ENCODE measurements around the gene GALNT18. TPM values are rescaled to one million over a fixed set of nuclear protein-coding genes. Genes with fewer than 3 reads are reported as not detected.

Gene GALNT18
- polyA plus RNA-seq, 1 experiment, result 4.8 TPM

DNA sequence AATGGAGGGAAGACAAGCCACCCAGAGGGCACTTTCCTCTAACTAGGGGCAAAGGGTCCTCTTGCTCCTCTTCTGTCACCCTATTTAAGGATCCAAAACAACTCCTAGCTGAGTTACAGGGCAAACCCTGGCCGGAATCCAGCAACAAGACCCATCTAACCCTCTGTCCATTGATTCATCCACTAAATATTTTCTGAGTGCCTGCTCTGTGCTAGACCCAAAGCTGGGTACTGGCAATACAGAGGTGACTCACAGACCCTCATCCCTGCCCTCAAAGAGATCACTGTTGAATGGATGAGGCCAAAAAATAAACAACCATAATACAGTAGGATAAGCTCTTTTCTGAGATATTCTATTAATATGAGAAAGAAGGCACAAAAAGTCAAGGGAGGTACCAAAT, 4.3 kb upstream of the GALNT18 start:
- H3K4me3 ChIP-seq (ENCODE audit: low read depth, low read length), result no peak overlapping the region
- peaks cover 27% of the 10 kb centered on the region for H3K27me3 ChIP-seq (ENCODE audit: control insufficient read depth, insufficient read depth, low read length)
- H3K27ac ChIP-seq (ENCODE audit: low read depth, low read length), result no peak overlapping the region
- H3K9me3 ChIP-seq (ENCODE audit: control insufficient read depth, insufficient read depth, low read length), result no peaks in the 10 kb centered on the region
- TF ChIP-seq, protein P1, sequence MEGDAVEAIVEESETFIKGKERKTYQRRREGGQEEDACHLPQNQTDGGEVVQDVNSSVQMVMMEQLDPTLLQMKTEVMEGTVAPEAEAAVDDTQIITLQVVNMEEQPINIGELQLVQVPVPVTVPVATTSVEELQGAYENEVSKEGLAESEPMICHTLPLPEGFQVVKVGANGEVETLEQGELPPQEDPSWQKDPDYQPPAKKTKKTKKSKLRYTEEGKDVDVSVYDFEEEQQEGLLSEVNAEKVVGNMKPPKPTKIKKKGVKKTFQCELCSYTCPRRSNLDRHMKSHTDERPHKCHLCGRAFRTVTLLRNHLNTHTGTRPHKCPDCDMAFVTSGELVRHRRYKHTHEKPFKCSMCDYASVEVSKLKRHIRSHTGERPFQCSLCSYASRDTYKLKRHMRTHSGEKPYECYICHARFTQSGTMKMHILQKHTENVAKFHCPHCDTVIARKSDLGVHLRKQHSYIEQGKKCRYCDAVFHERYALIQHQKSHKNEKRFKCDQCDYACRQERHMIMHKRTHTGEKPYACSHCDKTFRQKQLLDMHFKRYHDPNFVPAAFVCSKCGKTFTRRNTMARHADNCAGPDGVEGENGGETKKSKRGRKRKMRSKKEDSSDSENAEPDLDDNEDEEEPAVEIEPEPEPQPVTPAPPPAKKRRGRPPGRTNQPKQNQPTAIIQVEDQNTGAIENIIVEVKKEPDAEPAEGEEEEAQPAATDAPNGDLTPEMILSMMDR (IDR thresholded peaks at IDR 0.05; ENCODE audit: low read depth, low read length), result no peak
- ChIA-PET CTCF (interaction anchor here (0.6 kb wide), 1 partner anchor 421 kb away, joined by 3 read pairs; no protein-coding TSS in a partner anchor), POLR2A (no interaction called here)
- no peak for DNase-seq (ENCODE audit: low read depth, low spot score)

DNA sequence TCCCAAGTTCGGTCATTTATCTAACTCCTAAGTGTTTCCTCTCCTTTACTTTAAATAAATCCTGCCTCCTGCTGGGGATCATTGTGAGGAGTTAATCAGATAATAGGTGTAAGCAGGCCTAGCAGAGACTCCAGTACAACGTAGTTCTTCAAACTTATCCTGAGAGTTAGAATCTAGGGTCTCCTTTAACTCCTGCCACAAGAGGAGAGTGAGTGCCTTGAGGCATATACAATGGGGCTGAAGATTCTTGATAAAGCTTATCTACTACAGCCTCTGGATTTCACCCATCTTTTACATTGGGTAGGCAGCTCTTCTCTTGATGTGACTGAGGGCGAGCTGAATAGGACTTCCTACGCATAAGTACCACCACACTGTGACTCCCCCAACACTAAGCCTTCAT, 3.1 kb upstream of the GALNT18 start:
- no peak overlapping the region for H3K27ac ChIP-seq (ENCODE audit: low read depth, low read length)
- CTCF ChIA-PET, result no interaction called here
- DNase-seq (ENCODE audit: low read depth, low spot score), result no peak
- TF ChIP-seq, protein P1 (IDR thresholded peaks at IDR 0.05; ENCODE audit: low read depth, low read length), result no peak
- peaks cover 21% of the 10 kb centered on the region for H3K27me3 ChIP-seq (ENCODE audit: control insufficient read depth, insufficient read depth, low read length)
- H3K9me3 ChIP-seq (ENCODE audit: control insufficient read depth, insufficient read depth, low read length), result no peaks in the 10 kb centered on the region
- no peak overlapping the region for H3K4me3 ChIP-seq (ENCODE audit: low read depth, low read length)
- POLR2A ChIA-PET, result no interaction called here

DNA sequence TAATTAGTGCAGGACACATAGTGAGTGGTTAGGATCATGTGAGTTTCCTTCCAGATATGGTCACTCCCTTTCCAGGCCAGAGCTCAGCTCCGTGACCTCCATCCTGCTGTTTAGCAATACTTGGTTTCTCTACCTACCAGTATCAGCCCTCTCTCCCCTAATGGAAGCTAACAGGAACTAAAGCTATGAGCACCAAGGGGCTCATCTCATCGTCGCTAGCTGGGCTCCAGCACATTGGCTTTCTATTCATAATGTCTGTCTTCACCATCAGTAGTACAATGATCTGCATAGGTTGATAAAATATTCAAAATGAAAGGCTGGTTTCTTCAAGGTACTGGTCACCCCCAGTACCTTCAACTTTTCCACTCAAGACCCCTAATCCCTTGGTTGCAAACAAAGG, 2.4 kb upstream of the GALNT18 start:
- no peak overlapping the region for H3K27ac ChIP-seq (ENCODE audit: low read depth, low read length)
- TF ChIP-seq, protein P1 (IDR thresholded peaks at IDR 0.05; ENCODE audit: low read depth, low read length), result no peak
- H3K9me3 ChIP-seq (ENCODE audit: control insufficient read depth, insufficient read depth, low read length), result no peaks in the 10 kb centered on the region
- CTCF ChIA-PET, result no interaction called here
- H3K4me3 ChIP-seq (ENCODE audit: low read depth, low read length), result no peak overlapping the region
- H3K27me3 ChIP-seq (ENCODE audit: control insufficient read depth, insufficient read depth, low read length), result peaks cover 15% of the 10 kb centered on the region
- POLR2A ChIA-PET, result no interaction called here
- DNase-seq (ENCODE audit: low read depth, low spot score), result no peak

DNA sequence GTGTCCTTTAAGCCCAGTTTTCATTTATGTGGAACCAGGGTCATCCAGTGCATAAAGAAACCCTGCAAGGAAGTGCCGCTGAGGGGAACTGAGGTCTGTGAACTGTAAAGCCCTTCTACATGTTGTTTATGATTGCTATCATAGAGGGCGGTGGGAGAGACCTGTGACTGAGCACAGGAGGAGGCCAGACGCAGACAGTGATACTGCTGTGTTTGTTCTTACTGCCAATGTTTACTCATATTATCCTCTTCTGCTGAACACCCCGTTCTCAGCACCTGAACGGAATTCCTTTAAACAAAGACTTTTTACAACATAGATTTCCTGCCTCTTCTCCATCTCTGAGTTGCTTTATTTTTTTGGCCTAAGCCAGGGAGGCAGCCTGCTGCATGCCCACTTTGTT, 967 bp upstream of the GALNT18 start:
- ChIA-PET POLR2A (no interaction called here), CTCF (interaction anchor here (1.6 kb wide), 1 partner anchor 22 kb away, joined by 3 read pairs; no protein-coding TSS in a partner anchor)
- TF ChIP-seq, protein P1 (IDR thresholded peaks at IDR 0.05; ENCODE audit: low read depth, low read length), result no peak

DNA sequence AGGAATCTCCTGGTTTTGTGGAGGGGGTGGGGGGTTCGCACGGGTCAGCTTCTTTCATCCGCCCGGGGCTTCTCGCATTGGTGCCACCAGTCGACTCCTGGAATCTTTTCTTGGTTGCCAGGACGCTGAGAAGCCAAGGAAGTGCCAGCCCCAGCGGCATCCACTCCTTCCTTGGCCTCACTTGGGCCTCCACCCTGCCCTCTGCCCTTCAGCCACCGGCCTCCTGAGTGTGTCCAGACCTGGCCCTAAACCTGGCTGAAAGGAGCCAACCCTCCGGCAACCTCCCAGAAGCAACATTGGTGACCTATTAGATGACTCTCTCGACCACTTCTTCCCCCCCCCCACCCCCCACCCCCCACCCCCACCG, 518 bp upstream of the GALNT18 start:
- TF ChIP-seq, protein P1 (IDR thresholded peaks at IDR 0.05; ENCODE audit: low read depth, low read length), result no peak
- ChIA-PET POLR2A (interaction anchor here (0.6 to 2.2 kb wide), 3 partner anchors 14 to 86 kb away, joined by 3 to 10 read pairs (median 3); no protein-coding TSS in a partner anchor), CTCF (interaction anchor here (0.8 to 1.9 kb wide), 7 partner anchors 10 to 594 kb away, joined by 3 to 9 read pairs (median 3); no protein-coding TSS in a partner anchor)
- no peak overlapping the region for H3K27ac ChIP-seq (ENCODE audit: low read depth, low read length)
- peaks cover 3% of the 10 kb centered on the region for H3K27me3 ChIP-seq (ENCODE audit: control insufficient read depth, insufficient read depth, low read length)
- DNase-seq (ENCODE audit: low read depth, low spot score), result no peak
- H3K4me3 ChIP-seq (ENCODE audit: low read depth, low read length), result peak overlapping the region; percentile 47
- H3K9me3 ChIP-seq (ENCODE audit: control insufficient read depth, insufficient read depth, low read length), result no peaks in the 10 kb centered on the region

More for the DNA sequence above, 967 bp upstream of the GALNT18 start:
- H3K4me3 ChIP-seq (ENCODE audit: low read depth, low read length), result no peak overlapping the region
- no peak overlapping the region for H3K27ac ChIP-seq (ENCODE audit: low read depth, low read length)
- no peaks in the 10 kb centered on the region for H3K9me3 ChIP-seq (ENCODE audit: control insufficient read depth, insufficient read depth, low read length)
- H3K27me3 ChIP-seq (ENCODE audit: control insufficient read depth, insufficient read depth, low read length), result peaks cover 8% of the 10 kb centered on the region
- DNase-seq (ENCODE audit: low read depth, low spot score), result no peak

All from AG04450 (cell line).